GM18867 (cell line): Measurements from ENCODE around the gene RABL6.
"Not testable (repeated sequence)": the region's sequence is repeated elsewhere in the genome, so short reads cannot be mapped to it uniquely, and the experiment has no call there.

Experiments used
- ATAC-seq: cut with Tn5 transposase; IDR thresholded peaks from one replicate; pipeline ENCODE4 v1.9.1; 2021; ENCODE audit warnings: mild to moderate bottlenecking, moderate library complexity; ENCODE audit not compliant: unreplicated experiment

RABL6 gene

DNA sequence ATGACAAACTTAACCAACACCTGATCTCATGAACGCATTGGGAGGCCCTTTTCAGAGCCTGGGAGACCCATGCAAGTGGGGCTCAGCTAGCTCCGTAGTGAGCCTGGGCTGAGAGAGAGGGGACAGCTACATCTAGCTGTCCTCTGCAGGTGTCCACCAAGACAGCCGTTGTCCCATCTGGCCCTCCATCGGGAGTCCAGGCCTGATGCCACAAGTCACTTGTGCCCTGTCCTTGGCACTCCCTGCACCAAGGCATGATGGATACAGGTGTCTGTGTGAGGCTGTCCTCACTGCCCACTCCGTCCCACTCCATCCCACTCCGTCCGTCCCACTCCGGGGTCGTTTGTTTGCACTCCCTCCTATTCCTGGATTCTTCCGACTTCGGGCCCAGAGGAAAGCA, 60.9 kb downstream of the RABL6 start:
- no peak for ATAC-seq

DNA sequence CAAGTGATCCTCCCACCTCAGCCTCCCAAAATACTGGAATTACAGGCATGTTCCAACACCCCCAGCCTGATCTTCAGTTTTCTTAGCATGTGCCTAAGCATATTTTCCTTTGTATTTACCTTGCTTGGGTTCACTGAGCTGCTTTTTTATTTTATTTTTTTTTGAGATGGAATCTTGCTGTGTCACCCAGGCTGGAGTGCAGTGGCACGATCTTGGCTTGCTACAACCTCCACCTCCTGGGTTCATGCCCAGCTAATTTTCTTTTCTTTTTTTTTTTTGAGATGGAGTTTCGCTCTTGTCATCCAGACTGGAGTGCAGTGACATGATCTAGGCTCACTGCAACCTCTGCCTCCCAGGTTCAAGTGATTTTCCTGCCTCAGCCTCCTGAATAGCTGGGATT, 61.9 kb downstream of the RABL6 start:
- ATAC-seq: not testable (repeated sequence)

DNA sequence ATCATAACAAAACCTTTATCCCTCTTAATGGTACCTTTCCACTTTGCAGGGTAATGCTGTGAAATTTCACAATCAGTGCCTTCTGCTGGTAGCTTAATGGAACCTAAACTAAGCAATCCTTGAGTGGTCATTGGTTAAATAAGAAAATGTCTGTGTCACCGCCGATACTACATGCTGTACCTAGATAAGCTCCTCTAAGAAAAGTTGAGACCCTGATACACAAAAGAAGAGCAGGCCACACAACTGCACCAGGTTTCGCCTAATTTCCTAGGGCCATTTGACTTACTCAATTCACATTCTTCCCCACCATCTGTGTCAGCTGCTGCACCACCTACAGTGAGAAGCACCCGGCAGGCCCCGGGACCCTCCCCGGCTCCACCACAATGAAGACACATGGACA, 67.4 kb downstream of the RABL6 start:
- no peak for ATAC-seq

- ATAC-seq: no peak
These were observed 68.7 kb downstream of the RABL6 start for GRCh38 chr9:136876476-136876875.

GRCh38 chr9:136880651-136881050, 72.9 kb downstream of the RABL6 start:
- ATAC-seq: no peak

DNA sequence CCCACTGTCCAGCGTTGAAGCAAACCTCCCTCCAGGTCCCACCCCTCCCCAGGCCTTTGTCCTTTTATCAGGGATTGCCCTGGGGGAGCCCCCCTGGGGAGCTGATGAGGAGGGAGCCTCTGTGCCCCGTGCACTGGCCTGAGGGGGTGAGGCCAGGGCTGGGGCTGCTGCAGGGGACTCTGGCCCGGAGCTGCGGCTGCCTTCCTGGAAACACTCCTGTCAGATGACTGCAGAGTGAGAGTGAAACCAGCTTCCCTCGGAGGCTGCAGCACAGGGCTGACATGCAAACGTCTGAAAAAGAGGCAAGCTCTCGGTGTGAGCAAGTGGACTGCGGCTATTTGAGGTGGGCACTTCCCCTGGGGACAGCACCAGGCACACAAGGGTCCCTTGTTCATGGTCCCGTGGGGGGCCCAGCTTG, 74.0 kb downstream of the RABL6 start:
- no peak for ATAC-seq

DNA sequence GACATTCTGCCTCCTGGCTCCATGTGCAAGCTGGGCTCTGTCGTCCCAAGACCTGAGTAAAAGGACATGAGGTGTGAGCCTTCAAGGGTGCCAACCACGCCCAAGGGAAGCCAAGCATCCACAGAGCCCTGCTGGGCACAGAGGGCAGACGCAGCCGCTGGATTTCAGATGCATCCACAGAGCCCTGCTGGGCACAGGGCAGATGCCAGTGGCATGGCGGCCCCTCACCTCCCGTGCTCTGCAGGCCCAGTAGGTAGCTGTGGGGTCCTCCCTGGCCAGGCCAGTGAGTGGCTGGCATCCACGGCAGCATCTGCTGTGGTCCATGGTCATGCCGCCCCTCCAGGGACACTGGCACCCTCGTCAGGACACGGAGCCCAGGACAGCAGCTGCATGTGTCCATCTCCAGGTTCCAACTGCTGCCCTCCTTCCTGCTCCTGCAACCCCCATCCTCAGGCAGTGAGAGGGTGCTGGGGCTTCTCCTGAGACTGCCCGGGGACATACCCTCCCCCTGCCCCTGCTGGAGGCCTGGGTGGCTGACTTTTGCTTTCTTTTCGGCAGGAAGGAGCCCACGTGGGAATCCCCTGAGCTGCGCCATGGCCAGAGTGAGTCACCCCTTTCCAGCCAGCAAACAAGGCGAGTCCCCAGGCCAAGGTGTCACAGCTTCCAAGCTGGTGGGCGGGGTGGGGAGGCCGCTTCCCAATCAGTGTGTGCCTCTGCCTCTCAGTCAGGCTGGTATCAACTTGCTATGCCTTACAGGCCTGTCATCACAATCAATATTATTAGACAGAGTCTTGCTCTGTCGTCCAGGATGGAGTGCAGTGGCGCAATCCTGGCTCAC, 74.6 kb downstream of the RABL6 start:
- peak; percentile 24 for ATAC-seq

GRCh38 chr9:136882947-136883283, 75.2 kb downstream of the RABL6 start:
- ATAC-seq: not testable (repeated sequence)

DNA sequence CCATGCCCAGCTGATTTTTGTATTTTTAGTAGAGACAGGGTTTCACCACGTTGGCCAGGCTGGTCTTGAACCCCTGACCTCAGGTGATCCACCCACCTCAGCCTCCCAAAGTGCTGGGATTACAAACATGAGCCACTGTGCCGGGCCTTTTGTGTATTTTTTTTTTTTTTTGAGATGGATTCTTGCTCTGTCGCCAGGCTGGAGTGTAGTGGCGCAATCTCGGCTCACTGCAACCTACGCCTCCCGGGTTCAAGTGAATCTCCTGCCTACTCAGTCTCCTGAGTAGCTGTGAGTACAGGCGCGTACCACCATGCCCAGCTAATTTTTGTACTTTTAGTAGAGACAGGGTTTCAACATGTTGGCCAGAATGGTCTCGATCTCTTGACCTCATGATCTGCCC, 75.9 kb downstream of the RABL6 start:
- not testable (repeated sequence) for ATAC-seq

- peak; percentile 84 for ATAC-seq
These were observed 78.3 kb downstream of the RABL6 start, which contains the start of gene TRAF2 for GRCh38 chr9:136885950-136886578. TRAF2 (plus strand) TSS chr9:136886516; CDS start chr9:136898741, 12,225 bp downstream.

GRCh38 chr9:136886610-136887597, 79.2 kb downstream of the RABL6 start:
- ATAC-seq: peak; percentile 22

GRCh38 chr9:136888454-136888853, 80.7 kb downstream of the RABL6 start:
- no peak for ATAC-seq

- no peak for ATAC-seq
These were observed 82.1 kb downstream of the RABL6 start for GRCh38 chr9:136889858-136890257.

GRCh38 chr9:136890661-136891060, 82.9 kb downstream of the RABL6 start:
- ATAC-seq: no peak
